WTC11 (cell line): ENCODE measurements around the gene COL21A1. TPM values are rescaled to one million over a fixed set of nuclear protein-coding genes. Genes with fewer than 3 reads are reported as not detected.

Experiments
- ATAC-seq: fragments of 200-7000 bp; cut with Tn5 transposase; 2 replicates; pipeline ENCODE4 v1.10.0; 2021; ENCODE audit warnings: mild to moderate bottlenecking, moderate library complexity
- CTCF ChIA-PET: fragments of 300-600 bp; sonication (Branson Sonifier 250); formaldehyde crosslinking; loops from one replicate; lab custom pipeline; 2021; ENCODE audit warnings: antibody characterized with exemption; lab: Charles Lee
- POLR2A ChIA-PET: fragments of 350-600 bp; sonication (Branson Sonifier 250); formaldehyde crosslinking; loops from one replicate; lab custom pipeline; 2021; ENCODE audit warnings: antibody characterized with exemption; lab: Charles Lee
- DNase-seq: peaks from one replicate; pipeline ENCODE4 v3.0.0; 2021; ENCODE audit warnings: low spot score
- H3K27ac Mint-ChIP-seq: 2 replicates; pipeline ENCODE4 v1.8.0; 2021; ENCODE audit warnings: mixed read lengths
- H3K27me3 Mint-ChIP-seq: 2 replicates; pipeline ENCODE4 v1.8.0; 2021; ENCODE audit warnings: low read depth, mild to moderate bottlenecking, moderate library complexity, mixed read lengths
- H3K36me3 Mint-ChIP-seq: 2 replicates; pipeline ENCODE4 v1.8.0; 2021; ENCODE audit warnings: mixed read lengths
- H3K4me1 Mint-ChIP-seq: 2 replicates; pipeline ENCODE4 v1.8.0; 2022; ENCODE audit warnings: mixed read lengths
- H3K4me3 Mint-ChIP-seq: 2 replicates; pipeline ENCODE4 v1.8.0; 2021; ENCODE audit warnings: mild to moderate bottlenecking, moderate library complexity, mixed read lengths
- H3K9me3 Mint-ChIP-seq: 2 replicates; pipeline ENCODE4 v1.8.0; 2021; ENCODE audit warnings: mixed read lengths
- CDX4 ChIP-seq: fragments of 250-450 bp; sonication (Bioruptor Pico); IDR thresholded peaks from 2 replicates; pipeline ENCODE4 v1.9.0; 2021; ENCODE audit warnings: moderate library complexity, mild to moderate bottlenecking, inconsistent platforms, borderline replicate concordance
- E2F5 ChIP-seq: sonication (generic); formaldehyde crosslinking; IDR thresholded peaks from 2 replicates; pipeline ENCODE4 v1.8.1; 2022; ENCODE audit warnings: mild to moderate bottlenecking, moderate library complexity, missing genetic modification reagents
- ERG ChIP-seq: fragments of 250-450 bp; sonication (Bioruptor Pico); IDR thresholded peaks from 2 replicates; pipeline ENCODE4 v1.8.0; 2021; ENCODE audit warnings: mild to moderate bottlenecking
- ETV6 ChIP-seq: sonication (generic); formaldehyde crosslinking; IDR thresholded peaks from 2 replicates; pipeline ENCODE4 v1.8.1; 2022; ENCODE audit warnings: mild to moderate bottlenecking, missing genetic modification reagents
- FOXP1 ChIP-seq: sonication (generic); formaldehyde crosslinking; IDR thresholded peaks from 2 replicates; pipeline ENCODE4 v1.8.0; 2022; ENCODE audit warnings: missing genetic modification reagents, mild to moderate bottlenecking, moderate library complexity, borderline replicate concordance
- FOXP4 ChIP-seq: sonication (generic); formaldehyde crosslinking; IDR thresholded peaks from 2 replicates; pipeline ENCODE4 v1.8.0; 2022; ENCODE audit warnings: mild to moderate bottlenecking, missing genetic modification reagents
- GABPB1 ChIP-seq: sonication (generic); formaldehyde crosslinking; IDR thresholded peaks from 2 replicates; pipeline ENCODE4 v1.8.1; 2023; ENCODE audit warnings: mild to moderate bottlenecking, missing genetic modification reagents
- HMGA2 ChIP-seq: fragments of 250-450 bp; sonication (Bioruptor Pico); IDR thresholded peaks from 2 replicates; pipeline ENCODE4 v1.4.0; 2021; ENCODE audit warnings: mild to moderate bottlenecking, moderate library complexity
- KAT7 ChIP-seq: sonication (generic); formaldehyde crosslinking; IDR thresholded peaks from 2 replicates; pipeline ENCODE4 v1.8.1; 2023; ENCODE audit warnings: missing genetic modification reagents, mild to moderate bottlenecking, borderline replicate concordance
- NFYB ChIP-seq: sonication (generic); formaldehyde crosslinking; conservative IDR thresholded peaks from 2 replicates; pipeline ENCODE4 v1.8.0; 2022; ENCODE audit warnings: low read depth, missing genetic modification reagents
- NR3C1 ChIP-seq: sonication (generic); formaldehyde crosslinking; conservative IDR thresholded peaks from 2 replicates; pipeline ENCODE4 v1.8.1; 2023; ENCODE audit warnings: low read depth, mild to moderate bottlenecking, missing genetic modification reagents
- OVOL2 ChIP-seq: fragments of 250-450 bp; sonication (Bioruptor Pico); IDR thresholded peaks from 2 replicates; pipeline ENCODE4 v1.9.0; 2021; ENCODE audit warnings: mild to moderate bottlenecking, borderline replicate concordance
- RORB ChIP-seq: fragments of 250-450 bp; sonication (Bioruptor Pico); IDR thresholded peaks from 2 replicates; pipeline ENCODE4 v1.9.0; 2021; ENCODE audit warnings: mild to moderate bottlenecking
- SMAD3 ChIP-seq: sonication (generic); formaldehyde crosslinking; IDR thresholded peaks from 2 replicates; pipeline ENCODE4 v1.8.0; 2022; ENCODE audit warnings: missing genetic modification reagents, mild to moderate bottlenecking, borderline replicate concordance
- SOX15 ChIP-seq: fragments of 250-450 bp; sonication (Bioruptor Pico); IDR thresholded peaks from 2 replicates; pipeline ENCODE4 v1.9.0; 2021; ENCODE audit warnings: mild to moderate bottlenecking
- TEAD4 ChIP-seq: sonication (generic); formaldehyde crosslinking; IDR thresholded peaks from 2 replicates; pipeline ENCODE4 v1.8.0; 2022; ENCODE audit warnings: mild to moderate bottlenecking, missing genetic modification reagents
- ZBTB21 ChIP-seq: sonication (generic); formaldehyde crosslinking; IDR thresholded peaks from 2 replicates; pipeline ENCODE4 v1.8.1; 2023; ENCODE audit warnings: mild to moderate bottlenecking, missing genetic modification reagents, borderline replicate concordance
- ZBTB43 ChIP-seq: sonication (generic); formaldehyde crosslinking; IDR thresholded peaks from 2 replicates; pipeline ENCODE4 v1.8.1; 2023; ENCODE audit warnings: mild to moderate bottlenecking, missing genetic modification reagents
- ZNF121 ChIP-seq: sonication (generic); formaldehyde crosslinking; IDR thresholded peaks from 2 replicates; pipeline ENCODE4 v1.8.0; 2023; ENCODE audit warnings: missing genetic modification reagents
- ZNF263 ChIP-seq: sonication (generic); formaldehyde crosslinking; IDR thresholded peaks from 2 replicates; pipeline ENCODE4 v1.8.1; 2022; ENCODE audit warnings: low read depth, mild to moderate bottlenecking, moderate library complexity, missing genetic modification reagents
- ZNF416 ChIP-seq: fragments of 250-450 bp; sonication (Bioruptor Pico); IDR thresholded peaks from 2 replicates; pipeline ENCODE4 v1.9.0; 2021; ENCODE audit warnings: mild to moderate bottlenecking, inconsistent platforms
- total RNA-seq: library from RNA; stranded (reverse); gene quantifications from 3 replicates; pipeline ENCODE4 v1.2.3, GENCODE V29; 2021
- TF ChIP-seq, protein P1 (sequence below): sonication (generic); formaldehyde crosslinking; IDR thresholded peaks from 2 replicates; pipeline ENCODE4 v1.8.1; 2022; ENCODE audit warnings: low read depth, missing genetic modification reagents, borderline replicate concordance
- TF ChIP-seq, protein P2 (sequence below): fragments of 250-450 bp; sonication (Bioruptor Pico); conservative IDR thresholded peaks from 2 replicates; pipeline ENCODE4 v1.9.0; 2021; ENCODE audit warnings: mild to moderate bottlenecking

COL21A1 gene
- total RNA-seq, 1 experiment from 2014 or later = 4.4 TPM

- TF ChIP-seq ZNF121 = no peak
- no peak for TF ChIP-seq KAT7 (CRISPR knock-in tag)
- TF ChIP-seq, protein P1, sequence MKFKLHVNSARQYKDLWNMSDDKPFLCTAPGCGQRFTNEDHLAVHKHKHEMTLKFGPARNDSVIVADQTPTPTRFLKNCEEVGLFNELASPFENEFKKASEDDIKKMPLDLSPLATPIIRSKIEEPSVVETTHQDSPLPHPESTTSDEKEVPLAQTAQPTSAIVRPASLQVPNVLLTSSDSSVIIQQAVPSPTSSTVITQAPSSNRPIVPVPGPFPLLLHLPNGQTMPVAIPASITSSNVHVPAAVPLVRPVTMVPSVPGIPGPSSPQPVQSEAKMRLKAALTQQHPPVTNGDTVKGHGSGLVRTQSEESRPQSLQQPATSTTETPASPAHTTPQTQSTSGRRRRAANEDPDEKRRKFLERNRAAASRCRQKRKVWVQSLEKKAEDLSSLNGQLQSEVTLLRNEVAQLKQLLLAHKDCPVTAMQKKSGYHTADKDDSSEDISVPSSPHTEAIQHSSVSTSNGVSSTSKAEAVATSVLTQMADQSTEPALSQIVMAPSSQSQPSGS (CRISPR knock-in tag) = no peak
Observed at GRCh38 chr6:56032715-56033260, 214.6 kb downstream of the COL21A1 start (continued).

GRCh38 chr6:56027865-56028264 is 219.5 kb downstream of the COL21A1 start:
- H3K4me3 Mint-ChIP-seq = no peak overlapping the region

DNA sequence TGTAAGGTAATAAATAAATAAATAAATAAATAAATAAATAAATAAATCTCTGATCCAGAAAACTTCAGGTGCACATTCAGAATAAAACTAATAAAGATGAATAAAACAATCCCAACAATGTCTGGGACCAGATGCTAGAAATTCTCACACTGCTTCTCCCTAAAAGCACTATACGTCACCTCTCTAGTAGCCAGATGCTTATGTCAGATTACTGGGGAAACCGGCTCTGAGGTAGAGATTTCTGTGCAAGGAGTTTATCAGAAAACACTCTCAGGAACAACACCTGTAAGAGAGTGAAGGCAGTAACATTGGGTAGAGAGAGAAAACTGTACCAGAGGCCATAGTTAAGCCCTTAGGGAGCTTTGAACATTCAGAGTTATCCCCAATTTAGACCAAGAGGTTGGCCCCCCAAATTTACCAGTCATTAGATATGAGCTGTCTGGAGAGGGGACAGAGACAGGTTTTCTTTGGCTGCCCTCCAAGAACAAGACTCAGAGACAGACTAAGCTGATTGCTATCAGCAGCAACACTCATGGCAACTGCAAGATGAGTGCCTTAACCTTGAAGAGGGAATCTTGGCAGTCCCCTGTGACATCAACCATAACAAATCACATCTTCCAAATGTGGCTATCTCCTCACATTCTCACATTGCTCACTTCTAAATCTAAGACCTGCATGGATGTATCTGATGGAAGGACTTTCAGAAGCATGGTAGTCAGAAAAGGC is 220.8 kb downstream of the COL21A1 start:
- POLR2A ChIA-PET = no interaction called here
- no peaks in the 10 kb centered on the region for H3K27me3 Mint-ChIP-seq
- TF ChIP-seq SMAD3 (CRISPR knock-in tag) (no peak), ERG (CRISPR knock-in tag) (no peak), E2F5 (CRISPR knock-in tag) (no peak), HMGA2 (CRISPR knock-in tag) (no peak), ZNF263 (CRISPR knock-in tag) (no peak), ZBTB21 (CRISPR knock-in tag) (no peak), ETV6 (no peak), SOX15 (no peak), FOXP1 (no peak), OVOL2 (CRISPR knock-in tag) (no peak), ZBTB43 (no peak), TEAD4 (CRISPR knock-in tag) (no peak), CDX4 (no peak), NR3C1 (CRISPR knock-in tag) (no peak), GABPB1 (CRISPR knock-in tag) (no peak), RORB (CRISPR knock-in tag) (no peak), FOXP4 (CRISPR knock-in tag) (no peak)
- TF ChIP-seq, protein P2, sequence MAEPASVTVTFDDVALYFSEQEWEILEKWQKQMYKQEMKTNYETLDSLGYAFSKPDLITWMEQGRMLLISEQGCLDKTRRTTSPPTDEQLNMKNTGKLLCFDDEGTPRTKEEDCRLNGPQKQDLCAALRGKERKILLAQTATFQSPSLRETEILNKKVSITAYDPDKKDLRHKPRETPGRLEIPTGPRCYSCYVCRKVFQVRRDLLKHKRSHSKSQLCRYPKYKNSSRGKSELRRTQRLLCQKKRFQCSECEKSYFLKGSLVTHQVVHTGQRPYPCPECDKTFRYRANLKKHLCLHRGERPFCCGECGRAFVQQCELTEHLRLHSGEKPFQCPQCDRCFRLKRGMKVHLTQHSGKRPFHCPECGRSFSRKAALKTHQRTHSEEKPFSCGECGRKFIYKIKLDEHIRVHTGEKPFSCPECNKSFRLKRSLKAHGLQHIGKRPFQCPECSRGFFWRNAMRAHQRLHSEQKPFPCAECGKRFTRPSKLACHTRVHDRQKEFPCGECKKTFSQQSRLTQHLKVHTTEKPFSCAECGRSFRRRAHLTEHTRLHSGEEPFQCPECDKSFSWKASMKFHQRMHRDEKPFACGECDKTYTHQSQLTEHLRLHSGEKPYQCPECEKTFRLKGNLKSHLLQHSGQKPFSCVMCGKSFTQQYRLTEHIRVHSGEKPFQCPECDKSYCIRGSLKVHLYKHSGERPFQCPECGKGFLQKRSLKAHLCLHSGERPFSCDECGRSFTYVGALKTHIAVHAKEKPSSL (CRISPR knock-in tag) = no peak

More at GRCh38 chr6:56027865-56028264, 219.5 kb downstream of the COL21A1 start:
- DNase-seq (no peak), ATAC-seq (no peak)
- H3K4me1 Mint-ChIP-seq = peaks cover 13% of the 10 kb centered on the region
- no peak for TF ChIP-seq ZNF416 (CRISPR knock-in tag)
- no peak for TF ChIP-seq NFYB (CRISPR knock-in tag)
- ChIA-PET POLR2A (no interaction called here), CTCF (no interaction called here)
- no peak overlapping the region for H3K27ac Mint-ChIP-seq
- H3K9me3 Mint-ChIP-seq = peaks cover 3% of the 10 kb centered on the region
- H3K36me3 Mint-ChIP-seq = no peaks in the 10 kb centered on the region
- no peaks in the 10 kb centered on the region for H3K27me3 Mint-ChIP-seq

More for the DNA sequence above, 220.8 kb downstream of the COL21A1 start:
- no peak overlapping the region for H3K4me3 Mint-ChIP-seq
- CTCF ChIA-PET = no interaction called here
- no peaks in the 10 kb centered on the region for H3K36me3 Mint-ChIP-seq
- peaks cover 3% of the 10 kb centered on the region for H3K9me3 Mint-ChIP-seq
- H3K4me1 Mint-ChIP-seq = peaks cover 24% of the 10 kb centered on the region
- ATAC-seq (no peak), DNase-seq (no peak)
- no peak overlapping the region for H3K27ac Mint-ChIP-seq
